NCI-H187 (cell line): ENCODE data around the gene ABCB1.
"Not testable (repeated sequence)": the region's sequence is repeated elsewhere in the genome, so short reads cannot be mapped to it uniquely, and the experiment has no call there.

ENCODE experiments used
- DNase-seq, 2 experiments: peaks; one replicate each; lab custom pipeline; 2025; lab: John Stamatoyannopoulos, UW

Gene ABCB1

DNA sequence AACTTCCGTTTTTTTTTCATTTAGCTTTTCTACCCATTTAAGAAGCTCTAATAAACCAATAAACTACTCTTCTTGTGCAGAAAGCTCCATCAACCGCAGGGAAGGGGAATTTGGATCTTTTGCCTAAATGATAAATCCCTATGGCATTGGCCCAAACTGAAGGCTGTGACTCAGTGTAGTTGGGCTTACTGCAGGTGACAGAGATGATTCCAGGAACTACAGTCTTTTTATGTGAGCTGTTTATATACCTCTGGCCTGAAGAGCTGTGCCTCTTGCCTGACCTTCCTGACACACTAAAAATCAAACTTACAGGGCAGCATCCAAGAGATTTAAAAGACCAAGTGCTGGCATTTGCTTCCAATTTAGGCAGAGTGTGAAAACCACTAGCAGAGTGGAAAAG lies 25.2 kb downstream of the ABCB1 start:
- no peak for DNase-seq

DNA sequence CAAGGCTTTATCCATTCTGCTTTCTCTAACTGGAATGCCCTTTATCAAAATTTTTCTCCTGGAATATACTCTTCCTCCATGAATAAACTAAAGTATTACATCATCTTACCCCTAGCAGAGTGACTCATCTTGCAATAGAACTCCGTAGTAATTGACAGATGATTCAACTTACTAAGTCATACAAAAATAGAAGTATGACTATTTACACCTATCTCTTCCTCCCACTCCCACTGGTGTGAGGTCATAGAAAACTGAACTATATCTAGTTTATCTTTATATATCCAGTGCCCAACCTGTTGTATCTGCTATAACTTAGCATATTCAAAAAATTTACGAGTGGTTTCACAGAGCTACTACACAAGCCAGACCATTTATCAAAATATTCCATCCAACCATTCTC lies 26.1 kb downstream of the ABCB1 start:
- no peak for DNase-seq

GRCh38 chr7:87572513-87572912 lies 28.2 kb downstream of the ABCB1 start:
- DNase-seq: not testable (repeated sequence)

- DNase-seq: no peak
Observed at GRCh38 chr7:87570178-87570577, 30.5 kb downstream of the ABCB1 start.

- DNase-seq: no peak
Observed at GRCh38 chr7:87567052-87567451, 33.6 kb downstream of the ABCB1 start.

DNA sequence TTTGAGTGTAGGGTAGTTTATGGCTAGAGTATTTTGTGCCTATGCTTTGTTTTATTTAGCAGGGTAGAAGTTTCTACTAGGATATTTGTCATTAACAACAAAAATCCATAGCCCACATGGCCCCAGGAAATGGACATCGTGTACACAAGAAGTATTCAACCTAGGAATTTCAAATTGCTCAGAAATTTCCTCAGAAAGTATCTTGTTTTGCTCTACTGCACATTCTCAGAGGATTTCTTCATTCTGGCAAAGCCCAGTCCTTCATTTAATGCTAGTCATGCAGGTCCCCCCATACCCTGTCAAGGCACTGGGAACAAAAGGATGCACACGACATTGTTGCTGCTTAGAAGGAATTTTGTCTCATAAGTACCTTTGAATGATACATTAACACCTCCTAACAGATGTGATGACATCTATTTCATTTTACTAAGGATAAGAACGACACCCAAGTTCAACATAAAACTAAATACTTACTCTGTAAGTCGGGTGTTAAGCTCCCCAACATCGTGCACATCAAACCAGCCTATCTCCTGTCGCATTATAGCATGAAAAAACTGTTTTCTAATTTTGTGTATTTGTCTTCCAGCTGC lies 34.3 kb downstream of the ABCB1 start:
- no peak for DNase-seq

- no peak for DNase-seq
Observed at GRCh38 chr7:87565877-87566276, 34.8 kb downstream of the ABCB1 start.

GRCh38 chr7:87564296-87564963 lies 36.3 kb downstream of the ABCB1 start:
- peak in 1 of 2 experiments; percentile 1 for DNase-seq

GRCh38 chr7:87561702-87562101 lies 39.0 kb downstream of the ABCB1 start:
- DNase-seq: no peak

DNA sequence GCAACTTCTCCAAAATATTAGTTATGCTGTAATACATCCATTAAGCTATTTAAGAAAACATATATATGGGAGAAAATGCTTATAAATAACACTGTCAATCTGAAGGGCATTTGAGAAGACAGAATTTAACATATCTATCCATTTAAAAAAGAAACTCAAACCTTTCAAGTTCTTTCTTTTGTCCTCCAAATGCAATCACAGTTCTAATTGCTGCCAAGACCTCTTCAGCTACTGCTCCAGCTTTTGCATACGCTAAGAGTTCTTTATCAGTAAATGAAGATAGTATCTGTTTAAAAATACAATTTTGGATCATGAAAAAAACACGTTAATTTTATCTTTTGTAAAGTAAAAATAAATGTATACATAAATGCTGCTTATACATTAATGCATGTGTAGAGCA lies 39.6 kb downstream of the ABCB1 start:
- DNase-seq: no peak

DNA sequence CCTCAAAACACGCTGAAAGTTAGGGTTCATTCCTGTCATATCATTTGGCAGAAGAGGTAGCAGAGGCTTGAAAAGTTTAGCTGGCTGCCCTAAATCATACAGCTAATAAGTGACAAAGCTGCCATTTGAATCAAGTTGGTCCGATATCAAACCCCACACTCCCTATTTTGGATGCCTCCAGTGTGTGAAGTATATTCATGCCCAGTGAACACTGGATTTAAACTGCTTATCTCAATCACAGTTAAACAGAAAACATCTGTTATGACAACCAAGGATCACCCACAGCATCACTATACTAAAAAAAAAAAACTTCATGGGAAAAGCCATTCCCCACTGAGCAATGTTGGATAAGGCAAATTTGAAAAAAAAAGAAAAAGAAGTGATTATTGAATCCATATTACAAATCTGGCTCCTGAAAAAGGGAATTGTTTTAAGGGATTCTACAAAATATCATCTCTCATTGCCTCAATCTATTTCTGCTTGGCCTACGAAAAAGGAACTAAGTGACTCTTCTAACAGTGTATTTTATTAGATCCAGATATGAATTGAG lies 48.3 kb downstream of the ABCB1 start:
- DNase-seq: no peak

DNA sequence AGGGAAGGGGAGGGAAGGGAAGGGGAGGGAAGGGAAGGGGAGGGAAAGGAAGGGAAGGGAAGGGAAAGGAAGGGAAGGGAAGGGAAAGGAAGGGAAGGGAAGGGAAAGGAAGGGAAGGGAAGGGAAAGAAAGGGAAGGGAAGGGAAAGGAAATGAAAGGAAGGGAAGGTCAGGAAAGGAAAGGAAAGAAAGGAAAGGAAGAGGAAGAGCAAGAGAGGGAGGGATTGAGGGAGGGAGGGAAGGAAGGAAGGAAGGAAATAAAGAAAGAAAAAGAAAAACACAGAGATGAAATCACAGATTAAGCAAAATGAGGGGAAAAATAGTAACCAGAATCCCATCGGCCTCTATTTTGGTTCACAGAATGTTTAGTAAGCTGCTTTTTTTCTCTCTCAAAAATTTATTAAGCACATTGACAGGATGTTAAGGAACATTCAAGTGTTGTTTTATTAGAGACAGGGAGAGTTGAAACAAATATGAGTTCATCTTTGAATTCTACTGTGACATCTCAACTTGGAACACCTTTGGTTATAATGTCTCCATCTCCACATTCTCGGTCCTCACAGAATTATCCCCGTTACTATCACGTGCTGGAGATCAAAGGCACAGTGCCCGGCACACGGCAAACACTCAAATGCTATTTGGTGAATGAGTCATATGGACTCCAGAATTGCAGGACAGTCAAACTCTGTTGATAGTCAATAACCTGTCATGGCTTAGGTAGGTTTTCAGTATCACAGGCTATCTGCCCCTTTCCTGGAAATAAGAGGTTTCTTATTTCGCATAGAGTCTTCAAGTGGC lies 52.4 kb downstream of the ABCB1 start:
- no peak for DNase-seq

GRCh38 chr7:87545760-87546159 lies 54.9 kb downstream of the ABCB1 start:
- DNase-seq: no peak

- DNase-seq: no peak
Observed at GRCh38 chr7:87543623-87544022, 57.1 kb downstream of the ABCB1 start.

DNA sequence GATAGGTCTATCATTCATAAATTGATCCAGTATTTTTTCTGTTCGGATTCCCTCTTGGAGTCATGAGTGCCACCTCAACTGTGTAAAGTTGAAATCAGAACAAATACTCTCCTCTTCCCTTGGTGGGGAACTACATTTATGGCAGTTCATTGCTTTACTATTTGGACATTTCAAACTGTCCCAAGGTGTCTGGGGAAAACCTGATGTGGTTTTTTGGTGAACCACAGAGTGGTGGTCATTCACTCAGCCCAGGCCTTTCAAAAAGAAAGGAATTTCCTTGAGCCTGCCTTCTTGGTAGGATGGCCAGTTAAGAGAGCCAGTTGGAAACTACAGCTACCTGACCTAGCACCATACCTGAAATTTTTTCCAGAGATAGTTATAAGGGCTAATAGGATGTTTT lies 59.0 kb downstream of the ABCB1 start:
- no peak for DNase-seq

GRCh38 chr7:87538052-87538451 lies 62.6 kb downstream of the ABCB1 start:
- DNase-seq: no peak

DNA sequence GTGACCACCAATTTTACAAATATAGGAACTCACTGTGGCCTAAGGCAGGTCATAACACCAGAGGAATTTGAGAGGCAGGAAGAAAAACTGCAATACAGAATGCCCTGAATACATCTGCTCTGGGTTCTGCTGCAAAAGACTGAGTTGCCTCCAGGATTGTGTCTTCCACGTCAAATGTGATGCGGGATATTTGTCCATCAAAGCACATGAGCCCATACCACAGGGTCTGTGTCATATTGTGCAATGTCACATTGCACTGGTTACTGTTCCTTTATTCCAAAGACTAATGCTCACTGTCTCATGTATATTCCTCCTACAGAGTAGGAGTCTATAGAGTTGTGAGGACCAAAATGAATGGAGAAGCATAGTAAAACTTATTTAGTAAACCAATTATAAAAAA lies 66.6 kb downstream of the ABCB1 start:
- DNase-seq: no peak

GRCh38 chr7:87530126-87530525 lies 70.6 kb downstream of the ABCB1 start:
- DNase-seq: no peak

DNA sequence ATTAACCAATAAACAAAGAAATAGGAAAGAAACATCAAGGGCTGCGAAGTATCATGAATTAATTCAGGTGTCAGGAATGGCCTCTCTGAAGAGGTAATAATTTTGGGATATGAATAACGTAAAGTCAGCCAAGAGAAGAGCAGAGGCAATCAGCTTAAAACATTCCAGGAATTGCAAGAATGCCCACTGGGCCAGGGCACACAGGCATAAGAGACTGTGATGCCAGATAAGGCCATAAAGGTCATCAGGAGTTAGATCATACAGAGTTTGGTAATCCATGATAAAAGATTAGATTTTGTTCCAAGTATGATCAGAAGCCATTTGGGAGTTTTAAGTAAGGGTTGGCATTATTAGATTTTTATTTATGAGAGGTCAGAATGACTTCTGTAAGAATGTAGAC lies 72.0 kb downstream of the ABCB1 start:
- DNase-seq: no peak

GRCh38 chr7:87518735-87519134 lies 81.9 kb downstream of the ABCB1 start:
- no peak for DNase-seq

DNA sequence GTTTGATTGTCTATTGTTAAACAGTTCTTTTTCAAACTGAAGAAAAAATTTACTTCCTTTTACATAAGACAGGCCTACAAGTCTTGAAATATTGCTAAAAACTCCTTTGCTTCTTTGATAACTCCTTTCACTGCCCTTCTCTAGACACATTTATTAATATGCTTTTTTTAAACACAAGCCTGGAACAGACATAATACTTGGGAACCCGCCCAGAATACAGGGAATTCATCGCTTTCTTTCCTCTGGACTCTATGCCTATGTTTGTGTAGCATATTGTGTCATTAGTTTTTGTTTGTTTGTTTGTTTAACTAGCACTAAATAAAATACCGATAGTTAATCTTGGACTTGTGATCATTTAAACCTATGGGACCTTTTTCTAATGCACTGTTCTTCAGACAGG lies 82.8 kb downstream of the ABCB1 start:
- no peak for DNase-seq

GRCh38 chr7:87517136-87517815 lies 83.4 kb downstream of the ABCB1 start:
- no peak for DNase-seq
